Mesothelial cell of epicardium (in vitro differentiated cells): ENCODE measurements around the gene CASKIN2. TPM values are rescaled to one million over a fixed set of nuclear protein-coding genes. Genes with fewer than 3 reads are reported as not detected.

Source experiments
- DNase-seq, 2 experiments: peaks; one replicate each; pipeline ENCODE4 v3.0.0; 2021; ENCODE audit warnings: low spot score in 2 of 2; ENCODE audit not compliant: unreplicated experiment in 2 of 2
- H3K27ac Mint-ChIP-seq: 2 replicates; pipeline ENCODE4 v1.8.0; 2021; ENCODE audit warnings: mixed read lengths
- H3K27me3 Mint-ChIP-seq: 2 replicates; pipeline ENCODE4 v1.8.0; 2021; ENCODE audit warnings: low read depth, mixed read lengths
- H3K36me3 Mint-ChIP-seq: 2 replicates; pipeline ENCODE4 v1.8.0; 2021; ENCODE audit warnings: mixed read lengths
- H3K4me1 Mint-ChIP-seq: 2 replicates; pipeline ENCODE4 v1.8.0; 2021; ENCODE audit warnings: mixed read lengths
- H3K4me3 Mint-ChIP-seq: 2 replicates; pipeline ENCODE4 v1.8.0; 2021; ENCODE audit warnings: mild to moderate bottlenecking, moderate library complexity, mixed read lengths
- H3K9me3 Mint-ChIP-seq: 2 replicates; pipeline ENCODE4 v1.8.0; 2021; ENCODE audit warnings: mixed read lengths
- total RNA-seq: library from RNA; stranded (reverse); gene quantifications from 3 replicates; pipeline ENCODE4 v1.2.1, GENCODE V29; 2021
- TF ChIP-seq, protein P1 (sequence below): fragments of 200-600 bp; sonication (generic); IDR thresholded peaks from one replicate; pipeline ENCODE4 v1.5.0; 2021; ENCODE audit warnings: antibody characterized with exemption; ENCODE audit not compliant: unreplicated experiment

Gene CASKIN2
- total RNA-seq, 1 donor from 2014 or later, result 37.4 TPM

DNA sequence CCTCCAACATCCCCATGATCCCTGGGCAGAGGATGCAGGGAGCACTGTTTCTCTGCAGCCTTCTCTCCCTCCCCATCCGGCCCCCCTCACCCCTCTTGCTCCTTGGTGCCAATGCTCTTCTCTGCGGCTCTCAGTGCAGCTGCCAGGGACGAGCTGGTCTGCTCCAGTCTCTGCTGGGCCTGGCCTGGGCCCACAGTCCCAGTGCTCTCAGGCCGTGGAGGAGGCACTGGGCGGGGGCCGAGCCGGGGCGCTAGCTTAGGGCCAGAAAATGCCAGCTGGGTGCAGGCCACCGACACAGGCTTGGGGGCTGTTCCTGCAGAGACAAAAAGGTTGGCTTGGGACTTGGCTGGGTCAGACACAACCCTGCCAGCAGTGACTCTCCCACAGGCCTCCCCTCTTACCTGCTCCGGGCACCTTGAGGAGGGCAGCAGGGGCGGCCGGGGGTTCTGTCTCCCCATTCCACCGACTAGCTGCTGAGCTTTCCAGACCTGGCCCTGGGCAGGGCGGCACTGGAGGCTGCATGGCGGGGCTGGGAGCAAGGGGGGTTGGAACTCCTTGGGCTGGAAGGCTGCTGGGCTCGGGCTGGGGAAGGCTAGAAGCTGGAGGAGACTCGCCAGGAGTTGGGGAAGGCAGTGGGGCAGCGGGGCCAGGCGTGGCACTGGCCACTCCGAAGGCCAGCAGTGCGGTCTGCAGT, 13.8 kb downstream of the CASKIN2 start:
- Mint-ChIP-seq H3K4me1 (peaks cover 8% of the 10 kb centered on the region), H3K27me3 (no peaks in the 10 kb centered on the region), H3K9me3 (no peaks in the 10 kb centered on the region), H3K27ac (no peak overlapping the region), H3K4me3 (no peak overlapping the region), H3K36me3 (peaks cover 10% of the 10 kb centered on the region)
- TF ChIP-seq, protein P1, sequence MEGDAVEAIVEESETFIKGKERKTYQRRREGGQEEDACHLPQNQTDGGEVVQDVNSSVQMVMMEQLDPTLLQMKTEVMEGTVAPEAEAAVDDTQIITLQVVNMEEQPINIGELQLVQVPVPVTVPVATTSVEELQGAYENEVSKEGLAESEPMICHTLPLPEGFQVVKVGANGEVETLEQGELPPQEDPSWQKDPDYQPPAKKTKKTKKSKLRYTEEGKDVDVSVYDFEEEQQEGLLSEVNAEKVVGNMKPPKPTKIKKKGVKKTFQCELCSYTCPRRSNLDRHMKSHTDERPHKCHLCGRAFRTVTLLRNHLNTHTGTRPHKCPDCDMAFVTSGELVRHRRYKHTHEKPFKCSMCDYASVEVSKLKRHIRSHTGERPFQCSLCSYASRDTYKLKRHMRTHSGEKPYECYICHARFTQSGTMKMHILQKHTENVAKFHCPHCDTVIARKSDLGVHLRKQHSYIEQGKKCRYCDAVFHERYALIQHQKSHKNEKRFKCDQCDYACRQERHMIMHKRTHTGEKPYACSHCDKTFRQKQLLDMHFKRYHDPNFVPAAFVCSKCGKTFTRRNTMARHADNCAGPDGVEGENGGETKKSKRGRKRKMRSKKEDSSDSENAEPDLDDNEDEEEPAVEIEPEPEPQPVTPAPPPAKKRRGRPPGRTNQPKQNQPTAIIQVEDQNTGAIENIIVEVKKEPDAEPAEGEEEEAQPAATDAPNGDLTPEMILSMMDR, result no peak
- DNase-seq, result no peak

GRCh38 chr17:75500419-75501216, 14.7 kb downstream of the CASKIN2 start:
- no peak overlapping the region for H3K4me3 Mint-ChIP-seq
- no peak for DNase-seq
- peaks cover 8% of the 10 kb centered on the region for H3K4me1 Mint-ChIP-seq
- TF ChIP-seq, protein P1, result no peak
- H3K27me3 Mint-ChIP-seq, result no peaks in the 10 kb centered on the region
- H3K27ac Mint-ChIP-seq, result peak overlapping the region; percentile 25
- peaks cover 6% of the 10 kb centered on the region for H3K36me3 Mint-ChIP-seq
- H3K9me3 Mint-ChIP-seq, result no peaks in the 10 kb centered on the region

DNA sequence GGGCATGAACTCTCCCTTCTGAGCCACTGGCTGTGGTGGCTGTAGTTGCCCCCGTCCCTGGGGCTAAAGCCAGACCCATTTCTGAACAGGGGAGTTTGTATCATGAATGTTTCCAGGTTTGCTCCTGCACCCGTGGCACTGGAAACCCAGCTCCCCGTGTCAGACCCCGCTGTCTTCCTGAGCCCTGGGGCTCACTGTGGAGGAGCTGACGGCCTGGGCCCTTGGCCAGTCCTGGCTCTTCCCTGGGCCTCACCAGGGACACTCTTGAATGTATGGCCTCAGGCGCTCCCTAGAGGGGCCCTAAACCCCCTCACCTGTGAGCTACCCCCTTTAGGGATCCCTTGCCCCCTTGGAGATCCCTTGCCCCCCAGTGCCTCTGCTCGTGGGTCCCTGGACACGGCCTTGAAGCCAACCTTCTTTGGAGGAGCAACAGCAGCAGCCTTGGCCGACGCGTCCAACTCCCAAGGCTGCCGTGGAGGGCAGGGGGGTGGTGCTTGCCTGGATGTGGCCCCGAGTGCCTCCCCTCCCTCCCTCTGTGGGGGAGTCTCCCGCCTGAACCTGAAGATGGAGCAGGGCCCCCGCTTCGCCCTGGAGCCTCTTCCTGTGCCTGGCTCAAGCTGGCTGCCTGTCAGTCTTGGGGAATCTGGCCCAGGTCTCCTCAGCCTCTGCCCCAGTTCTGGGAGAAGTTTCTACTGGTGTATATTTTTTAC, 15.9 kb downstream of the CASKIN2 start:
- no peak for DNase-seq
- H3K27ac Mint-ChIP-seq, result peak overlapping the region; percentile 56
- no peaks in the 10 kb centered on the region for H3K9me3 Mint-ChIP-seq

DNA sequence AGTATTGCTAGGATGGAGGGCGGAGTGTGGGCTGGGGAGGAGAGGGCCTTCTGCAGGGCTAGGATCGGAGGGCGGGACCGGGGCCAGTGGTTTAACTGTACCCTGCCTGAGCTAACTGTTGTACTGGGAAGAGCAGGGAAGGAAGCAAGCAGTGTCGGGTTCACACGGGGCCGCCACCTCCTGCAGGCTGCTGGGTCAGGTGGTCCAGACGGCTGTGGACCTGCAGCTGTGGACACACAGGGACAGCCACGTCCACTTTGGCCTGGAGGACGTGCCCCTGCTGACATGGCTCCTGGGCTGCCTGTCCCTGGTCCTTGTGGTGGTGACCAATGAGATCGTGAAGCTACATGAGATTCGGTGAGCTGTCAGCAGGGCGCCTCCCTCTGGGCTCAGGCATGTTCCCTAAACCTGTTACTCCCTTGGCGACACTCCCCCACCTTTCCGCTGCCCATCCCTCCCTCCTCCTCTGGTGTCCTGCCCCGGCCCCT, 16.6 kb downstream of the CASKIN2 start:
- Mint-ChIP-seq H3K4me3 (no peak overlapping the region), H3K4me1 (peaks cover 8% of the 10 kb centered on the region), H3K36me3 (peaks cover 5% of the 10 kb centered on the region), H3K27ac (peak overlapping the region; percentile 30), H3K9me3 (no peaks in the 10 kb centered on the region), H3K27me3 (no peaks in the 10 kb centered on the region)
- DNase-seq, result no peak
- TF ChIP-seq, protein P1, result no peak

More for the DNA sequence above, 15.9 kb downstream of the CASKIN2 start:
- Mint-ChIP-seq H3K4me1 (peaks cover 8% of the 10 kb centered on the region), H3K4me3 (no peak overlapping the region), H3K27me3 (no peaks in the 10 kb centered on the region), H3K36me3 (peaks cover 3% of the 10 kb centered on the region)
- TF ChIP-seq, protein P1, result no peak

DNA sequence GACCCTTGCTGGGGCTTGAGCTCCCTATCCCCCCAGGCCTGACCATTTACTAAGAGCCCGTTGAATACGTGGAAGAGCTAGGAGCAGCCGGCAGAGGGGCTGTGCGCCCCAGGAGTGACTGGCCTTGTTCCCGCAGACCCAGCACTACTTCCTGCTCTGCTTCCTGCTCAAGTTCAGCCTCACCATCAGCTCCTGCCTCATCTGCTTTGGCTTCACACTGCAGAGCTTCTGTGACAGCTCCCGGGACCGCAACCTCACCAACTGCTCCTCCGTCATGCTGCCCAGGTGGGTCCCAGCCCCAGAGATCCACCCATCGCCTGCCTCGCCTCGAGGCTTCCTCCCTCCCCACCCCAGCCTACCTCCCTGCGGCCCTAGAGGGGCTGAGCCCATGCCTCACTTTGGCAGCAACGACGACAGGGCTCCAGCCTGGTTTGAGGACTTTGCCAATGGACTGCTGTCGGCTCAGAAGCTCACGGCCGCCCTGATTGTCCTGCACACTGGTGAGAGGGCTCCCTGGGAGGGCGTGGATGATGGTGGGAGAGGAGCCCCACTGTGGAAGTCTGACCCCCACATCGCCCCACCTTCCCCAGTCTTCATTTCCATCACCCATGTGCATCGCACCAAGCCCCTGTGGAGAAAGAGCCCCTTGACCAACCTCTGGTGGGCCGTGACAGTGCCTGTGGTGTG, 17.2 kb downstream of the CASKIN2 start:
- Mint-ChIP-seq H3K4me3 (no peak overlapping the region), H3K4me1 (peaks cover 8% of the 10 kb centered on the region), H3K9me3 (no peaks in the 10 kb centered on the region), H3K27me3 (no peaks in the 10 kb centered on the region), H3K27ac (no peak overlapping the region), H3K36me3 (peaks cover 5% of the 10 kb centered on the region)
- no peak for DNase-seq
- TF ChIP-seq, protein P1, result no peak
